T follicular helper cell (primary cell): Measurements from ENCODE around the gene CRYL1.
"Not testable (repeated sequence)": the region's sequence is repeated elsewhere in the genome, so short reads cannot be mapped to it uniquely, and the experiment has no call there.

Experiments
- DNase-seq: peaks from one replicate; pipeline ENCODE4 v3.0.0-alpha.2; 2020; ENCODE audit warnings: low read depth

Gene CRYL1

DNA sequence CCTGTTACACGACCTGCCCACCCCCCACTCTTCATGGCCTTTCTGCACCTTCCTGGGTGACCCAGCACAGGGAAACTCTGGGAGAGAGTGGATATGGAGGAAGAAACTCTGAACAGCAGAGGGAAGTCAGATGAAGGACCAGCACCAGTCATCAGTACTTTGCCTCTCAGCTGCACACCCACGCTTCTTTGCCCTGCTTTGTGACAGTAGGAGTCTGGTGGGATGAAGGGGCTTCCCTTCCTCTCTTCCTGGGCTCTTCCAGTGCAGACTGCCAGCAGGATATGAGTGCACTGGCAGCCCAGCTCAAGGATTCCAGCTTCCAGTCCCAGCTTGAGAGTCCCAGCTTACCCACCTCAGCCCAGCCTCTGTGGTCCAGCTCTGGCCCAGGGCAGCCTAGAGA, 68.9 kb downstream of the CRYL1 start:
- DNase-seq: no peak

GRCh38 chr13:20451397-20451796, 74.3 kb downstream of the CRYL1 start:
- DNase-seq: no peak

- DNase-seq: no peak
Measured at GRCh38 chr13:20448470-20448869, 77.2 kb downstream of the CRYL1 start.

- DNase-seq: no peak
Measured at GRCh38 chr13:20446900-20447299, 78.8 kb downstream of the CRYL1 start.

DNA sequence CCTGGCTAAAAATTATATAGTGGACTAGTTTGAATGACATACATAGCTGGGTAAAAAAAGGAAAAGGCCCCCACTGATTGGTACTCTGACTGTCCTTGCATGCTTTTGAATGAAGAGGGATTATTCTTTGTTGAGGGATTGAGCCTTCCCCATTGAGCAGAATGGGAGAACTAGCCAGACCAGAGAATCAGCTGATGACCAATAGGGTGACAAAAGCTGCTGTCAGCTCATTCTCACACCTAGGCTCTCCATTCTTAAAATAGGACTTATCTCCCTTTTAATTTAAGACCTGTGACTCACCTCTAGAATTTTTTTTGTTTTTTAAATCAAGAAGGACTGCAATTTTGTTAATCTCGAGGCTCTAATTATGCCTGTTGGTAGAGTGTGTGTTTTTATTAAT, 79.3 kb downstream of the CRYL1 start:
- no peak for DNase-seq

DNA sequence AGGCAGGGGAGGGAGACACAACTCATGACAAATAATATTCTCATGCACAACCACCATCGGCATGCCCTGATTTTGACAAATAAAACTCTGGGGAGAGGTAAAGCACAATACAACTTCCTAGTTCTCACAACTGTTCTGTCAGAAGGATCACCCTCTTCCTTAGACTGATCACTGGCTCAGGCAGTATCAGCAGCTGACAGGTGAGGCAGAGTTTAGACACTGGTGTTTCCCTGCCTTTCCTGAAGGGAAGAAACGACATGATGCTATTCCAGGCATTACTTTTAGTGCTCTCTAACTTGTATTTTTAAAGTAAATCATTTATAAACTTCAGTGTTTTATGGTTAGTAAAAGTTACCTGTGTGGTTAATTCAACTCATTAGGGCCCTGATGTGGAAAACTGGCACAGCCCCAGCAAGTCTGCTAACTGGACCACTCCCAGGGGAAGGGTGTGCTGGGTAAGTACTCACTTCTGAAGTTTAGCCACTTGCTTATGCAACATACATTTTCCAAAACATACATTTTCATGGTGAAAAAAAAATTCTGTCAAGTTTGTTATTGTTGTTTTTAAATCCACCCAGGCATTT, 82.8 kb downstream of the CRYL1 start:
- no peak for DNase-seq

GRCh38 chr13:20442375-20442774, 83.3 kb downstream of the CRYL1 start:
- DNase-seq: no peak

GRCh38 chr13:20441879-20442278, 83.8 kb downstream of the CRYL1 start:
- DNase-seq: no peak

GRCh38 chr13:20441056-20441455, 84.6 kb downstream of the CRYL1 start:
- no peak for DNase-seq

- DNase-seq: no peak
Measured at GRCh38 chr13:20439261-20439660, 86.4 kb downstream of the CRYL1 start.

GRCh38 chr13:20438801-20439200, 86.9 kb downstream of the CRYL1 start:
- DNase-seq: no peak

DNA sequence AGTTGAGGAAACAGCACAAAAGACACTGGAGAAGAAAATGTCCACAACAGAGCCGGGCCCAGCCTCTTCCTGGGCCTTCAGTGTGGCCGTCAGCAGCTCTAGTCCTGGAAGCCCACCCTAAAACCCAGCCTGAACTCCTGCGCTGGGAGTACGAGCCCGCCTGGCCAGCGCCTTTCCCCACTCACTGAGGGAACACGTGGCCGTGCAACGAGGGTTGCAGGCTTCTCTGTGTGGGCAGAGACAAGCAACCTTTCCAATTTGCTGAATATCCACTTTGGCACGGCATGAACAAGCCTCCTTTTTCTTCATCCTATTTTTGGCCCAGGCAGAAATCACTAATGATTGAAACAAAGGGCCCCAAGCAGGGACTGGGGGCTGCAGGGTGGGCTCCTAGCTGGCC, 89.2 kb downstream of the CRYL1 start:
- DNase-seq: no peak

DNA sequence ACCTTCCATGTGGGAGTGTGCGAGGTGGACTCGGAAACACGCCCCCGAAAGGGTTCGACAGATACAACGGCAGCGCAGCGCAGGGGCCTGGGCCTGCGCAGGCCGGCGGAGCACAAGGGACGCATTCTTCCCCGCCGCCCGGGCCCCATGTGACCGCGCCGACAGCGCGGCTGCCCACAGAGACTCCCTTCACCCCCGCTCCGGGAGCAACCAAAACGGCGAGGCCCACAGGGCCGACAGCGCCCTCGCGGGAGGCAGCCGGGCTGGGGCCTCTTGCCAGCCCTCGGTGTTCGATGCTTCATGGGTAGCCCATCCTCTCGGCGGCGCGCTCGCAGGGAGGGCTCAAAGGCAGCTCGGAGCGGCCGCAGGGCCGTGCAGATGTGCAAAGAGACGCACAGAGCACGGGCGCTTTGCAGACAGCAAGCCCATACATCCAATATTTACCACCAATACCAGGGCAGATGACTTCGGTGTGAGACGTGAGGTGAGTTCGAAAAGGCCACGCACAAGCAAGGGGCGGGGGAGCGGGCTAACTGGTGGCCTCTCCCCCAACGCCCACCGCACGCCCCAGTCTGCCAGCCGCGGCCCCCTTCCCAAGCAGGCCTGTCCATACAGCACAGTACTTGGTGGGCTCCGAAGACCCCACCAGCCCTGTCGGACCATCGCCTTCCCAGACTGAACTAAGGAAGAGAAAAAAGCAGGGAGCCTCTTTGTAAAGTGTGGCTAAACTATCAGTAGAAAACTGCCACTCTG, 89.9 kb downstream of the CRYL1 start:
- DNase-seq: no peak

DNA sequence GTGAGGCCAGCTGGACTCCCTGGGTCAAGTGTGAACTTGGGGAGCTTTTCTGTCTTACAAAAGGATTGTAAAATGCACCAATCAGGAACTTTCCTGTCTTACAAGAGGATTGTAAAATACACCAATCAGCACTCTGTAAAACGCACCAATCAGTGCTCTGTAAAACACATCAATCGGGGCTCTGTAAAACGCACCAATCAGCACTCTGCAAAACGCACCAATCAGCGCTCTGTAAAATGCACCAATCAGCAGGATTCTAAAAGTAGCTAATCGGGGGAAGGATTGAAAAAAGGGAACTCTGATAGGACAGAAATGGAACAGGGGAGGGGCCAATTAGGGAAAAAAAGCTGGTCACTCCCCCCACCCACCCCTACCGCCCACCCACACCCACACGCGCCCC, 91.4 kb downstream of the CRYL1 start:
- not testable (repeated sequence) for DNase-seq

DNA sequence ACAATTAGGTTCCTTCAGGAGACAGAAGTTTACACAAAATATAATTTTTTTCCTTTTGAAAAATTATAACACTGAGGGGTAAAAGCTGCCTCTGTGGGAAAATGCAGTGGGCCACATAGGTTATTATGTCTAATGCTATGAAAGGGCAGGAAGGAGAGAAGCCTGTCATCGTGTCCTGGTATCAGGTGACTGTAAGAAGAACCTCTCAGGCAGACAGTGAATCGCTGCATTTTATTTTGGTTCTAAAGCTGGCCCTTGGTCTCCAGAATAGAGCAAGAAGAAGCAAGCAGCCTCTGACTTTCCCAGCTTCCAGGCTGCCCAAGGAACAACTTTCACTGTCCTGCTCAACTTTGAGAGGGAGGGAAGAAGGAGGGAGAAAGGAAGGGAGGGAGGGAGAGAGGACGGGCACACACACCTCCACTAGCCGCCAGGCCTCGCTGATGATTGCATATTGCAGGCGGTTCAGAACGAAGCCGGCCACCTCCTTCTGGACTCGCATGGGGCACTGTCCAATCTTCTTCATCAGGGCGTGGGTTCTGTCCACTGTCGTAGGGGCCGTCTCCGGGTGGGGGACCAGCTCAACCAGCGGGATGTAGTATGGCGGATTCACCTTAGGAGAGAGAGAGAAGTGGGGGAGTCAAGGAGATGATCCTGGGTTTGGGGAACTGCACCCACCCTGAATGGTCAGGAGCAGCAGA, 93.8 kb downstream of the CRYL1 start:
- no peak for DNase-seq

DNA sequence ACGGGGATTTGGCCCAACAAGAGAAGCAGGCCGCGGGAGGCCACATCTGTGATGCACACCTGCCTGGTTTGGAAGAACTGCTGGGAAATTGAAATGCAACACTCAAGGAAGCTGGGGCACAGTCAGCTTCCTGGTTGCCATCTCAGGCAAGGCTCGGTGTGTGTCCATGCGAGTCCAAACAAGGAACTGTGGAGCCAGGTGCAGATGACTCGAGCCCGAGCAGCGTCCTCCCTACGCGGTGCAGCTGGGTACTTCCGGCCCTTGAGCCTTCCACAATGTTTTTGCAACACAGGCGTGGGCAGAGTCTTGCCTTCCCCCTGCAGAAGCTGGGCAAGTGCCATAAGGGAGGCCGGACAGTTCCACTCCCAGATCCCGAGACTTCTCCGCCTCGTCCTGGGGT, 94.6 kb downstream of the CRYL1 start:
- no peak for DNase-seq

DNA sequence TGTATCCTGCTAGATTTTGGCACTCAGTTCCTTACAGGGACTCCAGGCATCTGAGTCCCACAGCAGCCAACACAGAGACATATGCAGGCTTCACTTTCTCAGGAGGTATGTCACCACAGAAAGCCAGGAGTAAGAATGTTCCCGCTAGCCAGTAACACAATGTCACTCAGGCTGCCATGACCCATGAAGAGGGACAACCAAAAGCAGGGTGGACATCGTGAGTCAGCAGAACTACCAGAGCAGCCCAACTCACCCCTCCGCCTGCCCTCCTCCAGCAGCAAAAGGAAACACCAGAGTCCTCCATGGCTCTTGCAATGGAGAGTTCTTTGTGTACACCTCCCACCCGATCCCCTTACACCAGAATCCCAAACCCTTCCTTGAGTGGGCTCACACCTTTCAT, 95.4 kb downstream of the CRYL1 start:
- DNase-seq: no peak

GRCh38 chr13:20429682-20430081, 96.0 kb downstream of the CRYL1 start:
- no peak for DNase-seq

DNA sequence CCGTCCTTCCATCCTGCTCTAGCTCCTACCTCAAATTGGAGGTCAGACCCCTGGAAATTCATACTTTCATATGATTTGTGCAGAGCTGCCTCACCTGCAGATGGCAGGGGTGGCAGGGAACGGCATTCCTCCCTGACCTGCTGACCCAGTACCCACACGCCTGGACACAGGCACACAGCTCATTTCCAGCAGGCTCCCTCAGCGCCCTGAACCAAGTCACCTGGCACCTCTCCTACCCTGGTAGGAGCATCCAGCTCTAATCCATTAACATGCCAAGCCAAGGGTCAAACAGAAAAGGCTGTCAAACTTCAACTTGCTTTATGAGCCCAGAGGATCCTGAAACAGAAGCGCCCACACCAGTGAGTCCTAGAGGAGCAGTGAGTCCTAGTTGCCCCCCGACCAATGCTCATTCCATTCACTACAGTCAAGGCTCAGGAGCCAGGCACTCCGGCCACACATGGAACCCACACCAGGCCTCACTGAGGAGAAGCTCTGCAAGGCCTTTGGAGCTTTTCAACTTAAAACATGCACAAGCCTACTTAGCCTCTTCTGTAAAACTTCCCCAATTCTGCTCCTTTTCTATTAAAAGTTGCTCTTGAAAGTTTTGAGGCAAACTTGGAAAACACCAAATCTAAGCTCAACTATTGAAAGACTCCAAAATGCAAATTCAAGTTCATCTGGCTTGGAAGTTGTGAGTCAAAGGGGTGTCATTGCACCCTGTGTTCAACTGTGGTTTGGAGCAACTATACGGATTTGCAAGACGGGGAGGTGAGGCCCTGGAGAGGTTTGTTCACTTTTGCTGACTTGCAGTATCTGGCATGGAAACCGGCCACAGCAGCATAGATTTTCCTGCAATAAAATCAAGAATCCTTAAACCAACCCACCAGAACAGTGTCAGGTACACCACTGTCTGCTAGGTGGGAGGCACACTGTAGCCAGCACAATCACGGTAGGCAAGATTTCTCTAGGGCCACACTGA, 96.7 kb downstream of the CRYL1 start:
- no peak for DNase-seq

DNA sequence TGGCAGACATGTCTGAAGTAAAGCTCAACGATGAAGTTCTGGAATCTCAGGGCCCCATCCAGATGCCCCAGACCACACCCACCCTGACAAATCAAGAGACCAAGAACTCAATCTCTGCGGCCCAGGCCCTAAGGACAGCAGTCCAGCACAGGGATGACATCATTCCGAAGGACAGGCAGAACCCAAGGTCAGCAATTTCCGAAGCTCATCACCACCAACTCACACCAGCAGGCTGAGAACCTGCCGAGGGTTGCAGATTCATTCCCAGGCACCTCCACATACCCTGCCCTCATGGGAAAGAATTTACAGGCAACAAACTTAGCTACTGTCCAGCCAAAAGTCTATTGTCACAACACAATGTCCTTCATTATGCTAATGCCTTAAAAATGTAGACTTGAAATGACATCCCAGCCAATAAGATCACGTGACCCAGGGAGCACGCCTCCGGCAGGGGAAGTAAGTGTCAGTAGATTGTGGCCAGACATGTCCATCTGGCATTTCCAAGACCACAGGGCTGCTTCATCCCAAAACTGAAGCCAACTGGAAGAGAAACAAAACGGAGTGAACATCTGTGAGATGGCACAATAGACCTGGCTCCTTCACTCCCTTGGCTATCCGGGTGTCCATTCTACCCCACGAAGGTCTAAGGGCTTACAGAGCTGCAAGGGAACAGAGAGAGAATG, 98.8 kb downstream of the CRYL1 start:
- DNase-seq: no peak

GRCh38 chr13:20425819-20426219, 99.8 kb downstream of the CRYL1 start:
- no peak for DNase-seq

GRCh38 chr13:20424949-20425348, 100.7 kb downstream of the CRYL1 start:
- no peak for DNase-seq
